GM18517 (cell line): ENCODE results near the gene SLC35A3.

Experiments used
- ATAC-seq: cut with Tn5 transposase; IDR thresholded peaks from one replicate; pipeline ENCODE4 v1.9.1; 2021; ENCODE audit warnings: mild to moderate bottlenecking, moderate library complexity; ENCODE audit not compliant: unreplicated experiment

SLC35A3 gene

GRCh38 chr1:100074604-100075395, 105.0 kb downstream of the SLC35A3 start:
- ATAC-seq, result no peak

- peak; percentile 44 for ATAC-seq
These were observed 106.0 kb downstream of the SLC35A3 start for GRCh38 chr1:100075773-100076172.

GRCh38 chr1:100076319-100076718, 106.5 kb downstream of the SLC35A3 start:
- ATAC-seq, result peak; percentile 1

GRCh38 chr1:100076744-100077143, 106.9 kb downstream of the SLC35A3 start:
- peak; percentile 76 for ATAC-seq

GRCh38 chr1:100077531-100077930, 107.7 kb downstream of the SLC35A3 start:
- ATAC-seq, result peak; percentile 74

- no peak for ATAC-seq
These were observed 110.5 kb downstream of the SLC35A3 start for GRCh38 chr1:100080331-100080730.
